Body of pancreas (tissue), 4 donors: ENCODE measurements around the gene TNNI2. TPM values are rescaled to one million over a fixed set of nuclear protein-coding genes. Genes with fewer than 3 reads are reported as not detected.

Experiments used
- ATAC-seq: fragments of 150-250 bp; one replicate; pipeline ENCODE4 v1.9.1; 2016
- DNase-seq, 4 donors: peaks; one replicate each; pipeline ENCODE4 v3.0.0-alpha.2; 2019
- H3K27ac ChIP-seq, 4 donors: fragments of 200-600 bp; sonication (generic); 1 replicate in 3 of 4; 2 replicates in 1 of 4; pipeline versions ENCODE4 v1.5.1 to v1.6.1; 2016 to 2019; ENCODE audit warnings: mild to moderate bottlenecking in 1 of 4, mixed read lengths in 1 of 4, moderate library complexity in 1 of 4
- H3K27me3 ChIP-seq, 2 donors: fragments of 200-600 bp; sonication (generic); one replicate each; pipeline ENCODE4 v1.6.0; 2016; ENCODE audit warnings: mild to moderate bottlenecking in 1 of 2
- H3K36me3 ChIP-seq, 2 donors: fragments of 200-600 bp; sonication (generic); replicated peaks in 1 of 2; 2 replicates each; pipeline ENCODE4 v1.5.1; 2016; ENCODE audit warnings: low read depth in 2 of 2; ENCODE audit not compliant: insufficient read depth in 1 of 2
- H3K4me1 ChIP-seq: fragments of 200-600 bp; sonication (generic); one replicate; pipeline ENCODE4 v1.6.0; 2016
- H3K4me3 ChIP-seq, 2 donors: fragments of 200-600 bp; sonication (generic); 1 replicate in 1 of 2; 2 replicates in 1 of 2; pipeline ENCODE4 v1.5.1; 2016 to 2019
- H3K9me3 ChIP-seq, 3 donors: fragments of 200-600 bp; sonication (generic); 1 replicate in 2 of 3; 2 replicates in 1 of 3; pipeline ENCODE4 v1.5.1; 2016
- CTCF ChIP-seq, 7 experiments: fragments of 450-650 bp in 4 of 7; fragments of 200-600 bp in 3 of 7; sonication (generic) in 3 of 7; IDR thresholded peaks; one replicate each; pipeline ENCODE4 v1.5.1; 2016 to 2019; ENCODE audit warnings: antibody characterized with exemption in 7 of 7
- POLR2A ChIP-seq, 3 donors: fragments of 450-650 bp; IDR thresholded peaks; one replicate each; pipeline ENCODE4 v1.6.1; 2016; ENCODE audit warnings: antibody characterized with exemption in 3 of 3, mild to moderate bottlenecking in 2 of 3
- WGBS, 2 donors: methylation state at CpG; one replicate each; pipeline ENCODE4 v1.1.5; 2017; 5-methylcytosine and 5-hydroxymethylcytosine counted together
- intact Hi-C: fragments of 100-400 bp; cut with DNase I; formaldehyde crosslinking; loops from one replicate; pipeline ENCODE4 v1.15.1; 2023
- total RNA-seq, 2 donors: library from RNA; depleted of rRNA; stranded (reverse); fragments of >200 nt; gene quantifications; one replicate each; pipeline ENCODE4 v1.1.0, GENCODE V29; 2016

The TNNI2 gene
- total RNA-seq, 2 donors from 2014 or later: 3.4 to 3.6 TPM

- Histone ChIP-seq H3K4me1 (peaks cover 35% of the 10 kb centered on the region), H3K4me3 (no peak overlapping the region), H3K36me3 (no peaks in the 10 kb centered on the region), H3K9me3 (no peaks in the 10 kb centered on the region), H3K27me3 (no peaks in the 10 kb centered on the region), H3K27ac (no peak overlapping the region)
- no peak for DNase-seq
- 81 to 85% methylated on average over 6 to 14 of the region's 14 CpGs for WGBS, 2 donors
- intact Hi-C loops: no loop called here
- ATAC-seq: no peak
- TF ChIP-seq POLR2A (IDR thresholded peaks at IDR 0.05): no peak
- no peak for TF ChIP-seq CTCF (IDR thresholded peaks at IDR 0.05)
These were observed 29.4 kb downstream of the TNNI2 start for GRCh38 chr11:1868056-1868635.

- TF ChIP-seq POLR2A (IDR thresholded peaks at IDR 0.05) (no peak), CTCF (IDR thresholded peaks at IDR 0.05) (no peak)
- H3K9me3 ChIP-seq: no peaks in the 10 kb centered on the region
- WGBS, 2 donors: 76 to 87% methylated on average over 11 to 25 of the region's 25 CpGs
- no peak for ATAC-seq
- peaks cover 29% of the 10 kb centered on the region for H3K4me1 ChIP-seq
- no peak for DNase-seq
- no peak overlapping the region for H3K4me3 ChIP-seq
- H3K27me3 ChIP-seq: no peaks in the 10 kb centered on the region
- no peaks in the 10 kb centered on the region for H3K36me3 ChIP-seq
- intact Hi-C loops: no loop called here
- peak overlapping the region in 1 of 4 donors; percentile 13 for H3K27ac ChIP-seq
These were observed 30.0 kb downstream of the TNNI2 start for GRCh38 chr11:1868636-1869291.

- Histone ChIP-seq H3K9me3 (no peaks in the 10 kb centered on the region), H3K4me3 (no peak overlapping the region), H3K27me3 (no peaks in the 10 kb centered on the region), H3K36me3 (no peaks in the 10 kb centered on the region), H3K4me1 (peaks cover 20% of the 10 kb centered on the region), H3K27ac (no peak overlapping the region)
- ATAC-seq (no peak), DNase-seq (no peak)
- 74 to 79% methylated on average over 23 to 34 of the region's 34 CpGs for WGBS, 2 donors
- TF ChIP-seq CTCF (IDR thresholded peaks at IDR 0.05): no peak
- TF ChIP-seq POLR2A (IDR thresholded peaks at IDR 0.05): no peak
- intact Hi-C loops: no loop called here
These were observed 30.9 kb downstream of the TNNI2 start for GRCh38 chr11:1869427-1870325.

GRCh38 chr11:1870326-1870696, 31.5 kb downstream of the TNNI2 start:
- DNase-seq: no peak
- H3K4me3 ChIP-seq: no peak overlapping the region

More at GRCh38 chr11:1870326-1870696, 31.5 kb downstream of the TNNI2 start:
- Histone ChIP-seq H3K4me1 (peaks cover 15% of the 10 kb centered on the region), H3K36me3 (no peaks in the 10 kb centered on the region), H3K27ac (no peak overlapping the region), H3K9me3 (no peaks in the 10 kb centered on the region), H3K27me3 (no peaks in the 10 kb centered on the region)
- WGBS, 2 donors: 49 to 52% methylated on average over 7 to 11 of the region's 12 CpGs
- intact Hi-C loops: no loop called here
- ATAC-seq: peak; percentile 60
- no peak for TF ChIP-seq POLR2A (IDR thresholded peaks at IDR 0.05)
- TF ChIP-seq CTCF (IDR thresholded peaks at IDR 0.05): no peak
